Kidney (tissue), 22 donors: ENCODE results near the gene KASH5. TPM values are rescaled to one million over a fixed set of nuclear protein-coding genes. Genes with fewer than 3 reads are reported as not detected.

Experiments used
- DNase-seq, 5 donors: peaks; one replicate each; pipeline ENCODE4 v3.0.0-alpha.2; 2013 to 2020
- FAIRE-seq: peaks from 2 replicates; lab custom pipeline; 2012; peaks lifted over from hg19 to GRCh38; lab: Jason Lieb, UNC
- H3K27ac ChIP-seq, 2 donors: one replicate each; pipeline ENCODE4 v1.7.0; 2013; ENCODE audit warnings: low read depth in 2 of 2, low read length in 2 of 2, inconsistent platforms in 1 of 2
- H3K27me3 ChIP-seq: one replicate; pipeline ENCODE4 v1.7.1; 2013; ENCODE audit warnings: low read length, inconsistent platforms; ENCODE audit not compliant: control insufficient read depth, insufficient read depth
- H3K36me3 ChIP-seq, 3 donors: one replicate each; pipeline versions ENCODE4 v1.7.0 to v1.7.1; 2013; ENCODE audit warnings: low read length in 3 of 3, control low read depth in 1 of 3, inconsistent platforms in 1 of 3; ENCODE audit not compliant: insufficient read depth in 3 of 3, control insufficient read depth in 2 of 3
- H3K4me1 ChIP-seq, 3 donors: one replicate each; pipeline versions ENCODE4 v1.7.0 to v1.7.1; 2013; ENCODE audit warnings: low read length in 3 of 3, inconsistent platforms in 1 of 3, low read depth in 1 of 3; ENCODE audit not compliant: control insufficient read depth in 2 of 3, insufficient read depth in 2 of 3
- H3K4me3 ChIP-seq, 3 donors: one replicate each; pipeline versions ENCODE4 v1.7.0 to v1.8.1; 2013; ENCODE audit warnings: low read length in 3 of 3, control low read depth in 1 of 3, inconsistent platforms in 1 of 3
- H3K9ac ChIP-seq, 3 donors: one replicate each; pipeline versions ENCODE4 v1.7.0 to v1.7.1; 2013; ENCODE audit warnings: low read length in 3 of 3, control low read depth in 1 of 3, inconsistent platforms in 1 of 3
- H3K9me3 ChIP-seq, 3 donors: one replicate each; pipeline versions ENCODE4 v1.7.0 to v1.7.1; 2013; ENCODE audit warnings: low read length in 3 of 3, control low read depth in 1 of 3, inconsistent platforms in 1 of 3; ENCODE audit not compliant: control insufficient read depth in 2 of 3, insufficient read depth in 1 of 3
- CTCF ChIP-seq: IDR thresholded peaks from 3 replicates; pipeline ENCODE4 v1.5.1; 2012; ENCODE audit warnings: mild to moderate bottlenecking, moderate library complexity, borderline replicate concordance; ENCODE audit not compliant: insufficient read depth; ENCODE audit errors: extremely low read depth
- intact Hi-C: fragments of 100-400 bp; cut with DNase I; formaldehyde crosslinking; loops from one replicate; pipeline ENCODE4 v1.11.1; 2022
- long read RNA-seq, 10 donors: library from polyadenylated mRNA in 1 of 10; unstranded in 1 of 10; transcript quantifications; one replicate each; pipeline ENCODE4 v2.0.0 and lab custom pipeline, GENCODE V29; 2021 to 2026
- polyA plus RNA-seq: library from polyadenylated mRNA; stranded (reverse); fragments of 350-450 nt; fragmentation: Illumina TruSeq; extraction: RNeasy Lipid Tissue Mini Kit (QIAGEN cat#74804); gene quantifications from one replicate; pipeline ENCODE4 v1.2.3, GENCODE V29; 2014; ENCODE audit warnings: low read depth, low replicate concordance; ENCODE audit not compliant: insufficient read depth
- total RNA-seq: library from RNA; stranded (reverse); fragmentation: NEBNext Ultra II Directional; extraction: Animal tissue kit (Norgen Biotek cat#: 25700); gene quantifications from one replicate; pipeline ENCODE4 v1.2.1, GENCODE V29; 2021
- donor health status: control.
- donor health status: control.
- donor health status: control.
- donor health status: control.
- donor health status: control.
- donor health status: DM: yes; HTN: yes; CAD: no.
- donor health status: Normal renal cell carcinoma (clear cell type).

KASH5 gene
- total RNA-seq (not detected), polyA plus RNA-seq (not detected)
- long read RNA-seq, donor 1, result 0 reads
- long read RNA-seq, donor 2, result 0 reads
- long read RNA-seq, donor 3, result 0 reads
- long read RNA-seq, donor 4, result 0 reads
- long read RNA-seq, donor 5, result 0 reads
- long read RNA-seq, donor 6, result 0 reads
- long read RNA-seq, donor 7, result 0 reads
- long read RNA-seq, donor 8, result 0 reads
- long read RNA-seq, donor 9, result 0 reads
- long read RNA-seq, donor 10, result 0 reads

- Histone ChIP-seq H3K4me3 (no peak within 1 kb of the TSS), H3K9ac (no peak within 1 kb of the TSS), H3K9me3 (no peaks in the 10 kb centered on the region), H3K27ac (no peak within 1 kb of the TSS), H3K4me1 (no peaks in the 10 kb centered on the region), H3K27me3 (no peaks in the 10 kb centered on the region), H3K36me3 (no peaks in the 10 kb centered on the region)
- FAIRE-seq (no peak), DNase-seq (peak in 3 of 5 donors; percentile 33 to 96 (median 37))
- TF ChIP-seq CTCF, result no peak
- intact Hi-C loops, result no loop called here
Measured at GRCh38 chr19:49387936-49388372, at the start of gene KASH5. TSS of gene KASH5 (plus strand) at chr19:49388249. CDS start at chr19:49390884, 2,635 bp downstream.

GRCh38 chr19:49338691-49339300 lies 49.3 kb upstream of the KASH5 start:
- no peak for TF ChIP-seq CTCF
- H3K4me3 ChIP-seq, result peak overlapping the region; percentile 36 to 59 (median 40)

GRCh38 chr19:49339301-49340068 lies 48.6 kb upstream of the KASH5 start:
- Histone ChIP-seq H3K4me3 (peak overlapping the region; percentile 36 to 69 (median 67)), H3K36me3 (peaks cover 0 to 6% (median 4%) of the 10 kb centered on the region in 3 donors), H3K27me3 (no peaks in the 10 kb centered on the region), H3K9ac (peak overlapping the region in 2 of 3 donors; percentile 48 to 75), H3K4me1 (peaks cover 0 to 14% (median 0%) of the 10 kb centered on the region in 3 donors), H3K27ac (peak overlapping the region; percentile 96 to 97), H3K9me3 (no peaks in the 10 kb centered on the region)
- DNase-seq, result peak; percentile 94 to 98 (median 96)
- FAIRE-seq, result no peak
- no peak for TF ChIP-seq CTCF
- intact Hi-C loops, result no loop called here

More at GRCh38 chr19:49338691-49339300, 49.3 kb upstream of the KASH5 start:
- DNase-seq (peak; percentile 94 to 97 (median 95)), FAIRE-seq (no peak)
- peaks cover 0 to 6% (median 4%) of the 10 kb centered on the region in 3 donors for H3K36me3 ChIP-seq
- H3K4me1 ChIP-seq, result peaks cover 0 to 14% (median 0%) of the 10 kb centered on the region in 3 donors
- no peaks in the 10 kb centered on the region for H3K9me3 ChIP-seq
- H3K9ac ChIP-seq, result peak overlapping the region in 1 of 3 donors; percentile 14
- no peaks in the 10 kb centered on the region for H3K27me3 ChIP-seq
- peak overlapping the region; percentile 38 to 82 for H3K27ac ChIP-seq
- intact Hi-C loops, result no loop called here
